BLaER1 treated with 17β-estradiol and CSF1 and Interleukin-3, amounts not matched to agents 10 nM and 100 nM (cell line): ENCODE measurements around the gene BCAR3.

Experiments used
- H3K27ac ChIP-seq, 11 experiments: shearing (Covaris generic); formaldehyde crosslinking; 2 replicates each; pipeline ENCODE4 v1.8.1; 2022
- H3K27me3 ChIP-seq, 11 experiments: shearing (Covaris generic); formaldehyde crosslinking; 2 replicates each; pipeline ENCODE4 v1.8.1; 2022
- H3K36me3 ChIP-seq, 11 experiments: shearing (Covaris generic); formaldehyde crosslinking; 2 replicates each; pipeline ENCODE4 v1.8.1; 2022
- H3K4me1 ChIP-seq, 10 experiments: shearing (Covaris generic); formaldehyde crosslinking; 2 replicates each; pipeline ENCODE4 v1.8.1; 2022
- H3K4me2 ChIP-seq, 11 experiments: shearing (Covaris generic); formaldehyde crosslinking; 2 replicates each; pipeline ENCODE4 v1.8.1; 2022
- H3K4me3 ChIP-seq, 10 experiments: shearing (Covaris generic); formaldehyde crosslinking; 2 replicates each; pipeline ENCODE4 v1.8.1; 2022
- H3K9ac ChIP-seq, 11 experiments: shearing (Covaris generic); formaldehyde crosslinking; 2 replicates each; pipeline ENCODE4 v1.8.1; 2022
- H3K9me3 ChIP-seq, 11 experiments: shearing (Covaris generic); formaldehyde crosslinking; replicated peaks in 1 of 11; 2 replicates each; pipeline ENCODE4 v1.8.1; 2022
- H4K20me1 ChIP-seq, 11 experiments: shearing (Covaris generic); formaldehyde crosslinking; 2 replicates each; pipeline ENCODE4 v1.8.1; 2022
- Cebpa-rat ChIP-seq, 11 experiments: shearing (Covaris generic); IDR thresholded peaks; 2 replicates each; pipeline ENCODE4 v1.8.1; 2022

Gene BCAR3

DNA sequence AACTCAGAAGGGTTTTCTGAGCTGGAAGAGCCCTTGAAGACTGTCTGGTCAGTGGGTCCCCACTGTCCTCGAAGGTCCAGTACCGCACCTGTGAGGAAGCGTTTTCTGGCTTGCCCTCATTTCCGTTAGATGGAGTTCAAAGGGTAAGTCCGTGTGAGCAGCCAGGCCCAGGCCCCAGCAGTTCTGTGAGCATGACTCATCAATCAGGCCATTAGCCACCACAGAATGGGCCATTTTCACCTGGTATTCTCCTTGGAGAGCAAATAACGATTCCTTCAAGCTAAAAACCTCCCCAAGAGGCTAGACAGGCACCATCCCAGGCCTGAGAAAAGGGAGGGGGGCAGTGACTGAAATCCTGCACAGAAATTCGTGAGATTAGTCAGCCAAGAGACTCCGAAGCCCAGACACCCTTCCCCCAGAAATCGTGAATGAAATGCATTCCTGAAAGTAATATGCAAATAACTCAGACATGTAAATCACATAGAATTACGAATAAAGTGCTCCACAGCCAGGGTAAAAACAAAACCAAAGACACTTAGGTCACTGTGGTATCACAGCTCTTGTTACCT lies 66.0 kb downstream of the BCAR3 start:
- H3K4me1 ChIP-seq, result peaks cover 77 to 99% (median 91%) of the 10 kb centered on the region in 10 experiments
- peaks cover 5 to 100% (median 72%) of the 10 kb centered on the region in 11 experiments; a peak in 19 of 22 replicates for H4K20me1 ChIP-seq
- no peak overlapping the region; a peak in 2 of 22 replicates for H3K9ac ChIP-seq
- H3K4me2 ChIP-seq, result peak overlapping the region; percentile 11 to 64 (median 52); a peak in 21 of 22 replicates
- no peaks in the 10 kb centered on the region for H3K9me3 ChIP-seq
- H3K27me3 ChIP-seq, result no peaks in the 10 kb centered on the region
- peak overlapping the region in 8 of 11 experiments; percentile 3 to 56 (median 33); a peak in 11 of 22 replicates for H3K27ac ChIP-seq
- H3K4me3 ChIP-seq, result no peak overlapping the region
- TF ChIP-seq Cebpa-rat (IDR thresholded peaks at IDR 0.05), result no peak
- H3K36me3 ChIP-seq, result peaks cover 0 to 58% (median 33%) of the 10 kb centered on the region in 11 experiments; a peak in 17 of 22 replicates

DNA sequence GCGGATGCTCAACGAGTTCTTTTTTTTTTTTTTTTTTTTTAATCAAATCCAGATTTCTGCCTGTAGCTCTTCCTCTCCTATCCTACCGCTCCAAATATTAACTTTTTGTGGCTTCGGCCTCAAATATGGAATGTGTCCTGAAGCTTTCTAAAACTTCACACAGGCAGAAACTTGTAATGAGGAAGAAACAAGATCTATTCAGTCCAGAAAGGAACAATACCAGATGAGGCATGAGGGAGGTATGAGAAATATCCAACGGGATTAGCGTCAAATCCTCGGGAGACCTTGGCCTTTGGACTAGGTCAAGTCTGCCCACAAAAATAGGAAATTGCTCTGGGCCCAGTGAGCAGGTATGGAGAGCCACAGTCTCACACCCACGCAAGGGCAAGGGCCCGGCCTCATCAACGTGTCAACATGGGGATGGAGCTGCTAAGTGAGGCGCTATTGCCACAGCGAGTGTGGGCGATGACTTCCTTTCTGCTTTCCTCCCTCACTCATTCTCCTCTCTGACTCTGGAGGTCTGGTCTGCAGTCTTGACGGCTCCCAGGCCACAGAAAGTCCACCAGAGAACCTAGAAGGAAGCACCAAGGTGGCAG lies 66.6 kb downstream of the BCAR3 start:
- Histone ChIP-seq H3K4me1 (peaks cover 75 to 99% (median 89%) of the 10 kb centered on the region in 10 experiments), H4K20me1 (peaks cover 5 to 100% (median 68%) of the 10 kb centered on the region in 11 experiments; a peak in 19 of 22 replicates), H3K9ac (no peak overlapping the region; a peak in 2 of 22 replicates), H3K4me2 (peak overlapping the region; percentile 11 to 64 (median 52); a peak in 21 of 22 replicates), H3K27me3 (no peaks in the 10 kb centered on the region), H3K4me3 (no peak overlapping the region), H3K27ac (peak overlapping the region in 7 of 11 experiments; percentile 19 to 56 (median 42); a peak in 10 of 22 replicates), H3K9me3 (no peaks in the 10 kb centered on the region), H3K36me3 (peaks cover 0 to 58% (median 39%) of the 10 kb centered on the region in 11 experiments; a peak in 18 of 22 replicates)
- no peak for TF ChIP-seq Cebpa-rat (IDR thresholded peaks at IDR 0.05)

DNA sequence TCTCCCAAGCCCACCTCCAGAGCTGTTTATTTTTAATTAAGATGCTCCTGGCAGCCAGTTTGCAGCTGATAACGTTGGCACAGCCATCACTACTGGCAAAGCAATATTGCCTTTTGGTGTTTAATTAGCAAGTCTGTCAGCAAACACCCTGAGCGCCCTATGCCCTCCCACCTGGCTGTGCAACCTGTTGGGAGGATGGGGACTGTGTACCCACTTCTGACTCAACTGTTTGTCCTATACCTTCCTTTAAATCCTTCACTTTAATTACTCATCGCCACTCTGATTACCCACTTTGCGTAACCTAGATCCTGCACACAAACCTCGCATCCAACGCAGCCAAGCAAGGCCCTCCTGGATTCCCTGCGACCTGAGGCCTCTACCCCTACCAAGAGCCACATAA lies 67.1 kb downstream of the BCAR3 start:
- TF ChIP-seq Cebpa-rat (IDR thresholded peaks at IDR 0.05), result no peak
- Histone ChIP-seq H3K27ac (peak overlapping the region in 2 of 11 experiments; percentile 27 to 35; a peak in 1 of 22 replicates), H4K20me1 (peaks cover 5 to 100% (median 68%) of the 10 kb centered on the region in 11 experiments; a peak in 19 of 22 replicates), H3K27me3 (no peaks in the 10 kb centered on the region), H3K36me3 (peaks cover 0 to 59% (median 41%) of the 10 kb centered on the region in 11 experiments; a peak in 18 of 22 replicates), H3K9ac (no peak overlapping the region), H3K4me3 (no peak overlapping the region), H3K4me1 (peaks cover 75 to 99% (median 90%) of the 10 kb centered on the region in 10 experiments), H3K9me3 (no peaks in the 10 kb centered on the region), H3K4me2 (peak overlapping the region in 6 of 11 experiments; percentile 31 to 64 (median 50); a peak in 9 of 22 replicates)

DNA sequence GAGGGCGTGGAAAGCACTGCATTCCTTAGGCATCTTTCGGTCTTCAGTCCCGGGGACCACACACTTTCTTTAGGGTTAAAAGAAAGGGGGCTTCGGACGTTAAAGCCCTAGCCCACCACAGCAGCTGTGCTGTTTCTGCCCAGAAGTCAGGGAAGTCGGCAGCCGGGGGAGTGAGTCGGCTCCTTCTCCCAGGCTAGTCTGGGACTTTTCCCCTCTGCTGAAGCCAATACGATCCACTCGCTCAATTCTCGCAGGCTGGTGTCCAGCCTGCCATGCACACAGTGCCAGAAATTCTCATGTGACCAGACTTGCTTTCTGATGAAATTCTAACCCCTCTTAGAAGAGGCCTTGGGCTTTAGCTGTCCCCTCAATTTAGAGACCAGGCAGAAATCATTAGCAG lies 67.7 kb downstream of the BCAR3 start:
- Histone ChIP-seq H3K9ac (peak overlapping the region in 1 of 11 experiments; percentile 2; a peak in 1 of 22 replicates), H4K20me1 (peaks cover 5 to 100% (median 71%) of the 10 kb centered on the region in 11 experiments; a peak in 19 of 22 replicates), H3K27ac (peak overlapping the region in 2 of 11 experiments; percentile 27 to 35; a peak in 2 of 22 replicates), H3K36me3 (peaks cover 0 to 63% (median 40%) of the 10 kb centered on the region in 11 experiments; a peak in 18 of 22 replicates), H3K4me1 (peaks cover 78 to 97% (median 91%) of the 10 kb centered on the region in 10 experiments), H3K4me3 (no peak overlapping the region), H3K4me2 (peak overlapping the region in 9 of 11 experiments; percentile 6 to 71 (median 52); a peak in 9 of 22 replicates), H3K27me3 (no peaks in the 10 kb centered on the region), H3K9me3 (no peaks in the 10 kb centered on the region)
- TF ChIP-seq Cebpa-rat (IDR thresholded peaks at IDR 0.05), result no peak

DNA sequence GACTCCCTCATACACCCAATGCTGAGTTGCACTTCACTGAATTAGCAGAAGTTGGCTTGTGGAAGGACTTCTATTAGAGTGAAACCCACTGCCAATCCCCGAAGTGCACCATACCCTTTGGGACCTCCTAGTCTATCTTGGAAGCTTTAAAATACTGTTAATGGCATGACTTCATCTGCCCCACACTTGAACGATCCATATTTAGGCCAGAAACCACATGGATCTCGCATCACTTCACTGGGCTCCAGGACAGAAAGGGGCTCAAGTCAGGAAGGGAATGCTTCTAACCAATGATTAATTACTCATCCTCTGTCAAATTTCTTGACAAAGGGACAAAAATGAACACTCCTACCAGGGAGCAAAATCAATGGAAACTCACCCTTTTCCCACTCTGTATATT lies 69.1 kb downstream of the BCAR3 start:
- TF ChIP-seq Cebpa-rat (IDR thresholded peaks at IDR 0.05), result no peak
- Histone ChIP-seq H3K4me2 (peak overlapping the region; percentile 15 to 71 (median 51); a peak in 21 of 22 replicates), H4K20me1 (peaks cover 5 to 100% (median 71%) of the 10 kb centered on the region in 11 experiments; a peak in 19 of 22 replicates)

DNA sequence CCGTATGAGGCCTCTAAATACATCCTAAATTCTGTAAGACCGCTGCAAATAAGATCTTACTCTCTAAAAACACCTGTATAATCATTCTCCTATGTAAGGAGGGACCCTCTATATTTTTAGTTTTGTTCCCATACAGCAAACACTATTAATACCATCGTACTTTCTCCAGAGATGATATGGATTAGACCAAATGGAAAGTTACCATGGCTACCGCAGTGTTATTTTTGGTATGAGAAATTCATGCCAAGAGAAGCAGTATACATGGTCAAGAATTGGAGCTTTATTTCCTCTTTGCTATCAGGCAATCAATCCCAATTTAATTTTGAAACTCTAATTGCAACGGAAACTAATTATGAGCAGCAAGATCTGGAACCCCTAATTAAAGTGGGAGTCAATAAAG lies 70.0 kb downstream of the BCAR3 start:
- TF ChIP-seq Cebpa-rat (IDR thresholded peaks at IDR 0.05), result no peak
- Histone ChIP-seq H3K27ac (peak overlapping the region in 2 of 11 experiments; percentile 31 to 39; a peak in 2 of 22 replicates), H3K4me1 (peaks cover 58 to 99% (median 81%) of the 10 kb centered on the region in 10 experiments), H3K9me3 (peaks cover 0 to 12% (median 0%) of the 10 kb centered on the region in 11 experiments; a peak in 3 of 22 replicates), H4K20me1 (peaks cover 5 to 100% (median 71%) of the 10 kb centered on the region in 11 experiments; a peak in 19 of 22 replicates), H3K27me3 (no peaks in the 10 kb centered on the region), H3K9ac (no peak overlapping the region), H3K4me2 (peak overlapping the region in 9 of 11 experiments; percentile 31 to 71 (median 52); a peak in 17 of 22 replicates), H3K36me3 (peaks cover 0 to 81% (median 59%) of the 10 kb centered on the region in 11 experiments; a peak in 18 of 22 replicates), H3K4me3 (no peak overlapping the region)

More for the DNA sequence above, 69.1 kb downstream of the BCAR3 start:
- H3K27ac ChIP-seq, result peak overlapping the region in 3 of 11 experiments; percentile 8 to 35 (median 31); a peak in 2 of 22 replicates
- H3K4me3 ChIP-seq, result no peak overlapping the region; a peak in 1 of 20 replicates
- peaks cover 0 to 73% (median 51%) of the 10 kb centered on the region in 11 experiments; a peak in 18 of 22 replicates for H3K36me3 ChIP-seq
- no peaks in the 10 kb centered on the region for H3K27me3 ChIP-seq
- H3K4me1 ChIP-seq, result peaks cover 66 to 99% (median 88%) of the 10 kb centered on the region in 10 experiments
- H3K9ac ChIP-seq, result no peak overlapping the region
- H3K9me3 ChIP-seq, result peaks cover 0 to 4% (median 0%) of the 10 kb centered on the region in 11 experiments; a peak in 1 of 22 replicates

DNA sequence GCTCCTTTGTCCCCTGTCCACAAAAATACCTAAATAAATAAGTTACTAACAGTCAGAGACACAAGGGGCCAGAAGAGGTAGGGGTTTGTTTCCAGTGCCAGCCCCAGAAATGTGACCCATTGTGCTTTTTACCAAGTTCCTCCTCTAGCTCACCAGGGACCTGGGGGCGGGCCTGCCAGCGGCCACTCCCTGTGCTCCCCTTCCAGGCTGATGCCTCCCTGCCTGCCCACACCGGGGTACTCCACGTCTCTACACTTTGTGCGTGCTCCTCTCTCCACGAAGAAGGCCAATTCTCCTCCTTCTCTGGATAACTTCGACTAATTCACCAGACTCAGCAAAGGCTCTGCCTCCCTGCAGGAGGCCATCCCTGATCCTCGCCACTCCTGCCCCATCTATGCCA lies 72.1 kb downstream of the BCAR3 start:
- Histone ChIP-seq H3K4me1 (peaks cover 40 to 79% (median 62%) of the 10 kb centered on the region in 10 experiments), H3K4me3 (no peak overlapping the region), H3K36me3 (peaks cover 6 to 89% (median 67%) of the 10 kb centered on the region in 11 experiments; a peak in 21 of 22 replicates), H3K27ac (peak overlapping the region in 3 of 11 experiments; percentile 19 to 63 (median 30); a peak in 6 of 22 replicates), H3K9ac (no peak overlapping the region), H3K27me3 (no peaks in the 10 kb centered on the region), H3K9me3 (peaks cover 4 to 23% (median 8%) of the 10 kb centered on the region in 11 experiments; a peak in 14 of 22 replicates), H4K20me1 (peaks cover 4 to 100% (median 63%) of the 10 kb centered on the region in 11 experiments; a peak in 19 of 22 replicates), H3K4me2 (peak overlapping the region in 5 of 11 experiments; percentile 3 to 88 (median 69); a peak in 8 of 22 replicates)
- TF ChIP-seq Cebpa-rat (IDR thresholded peaks at IDR 0.05), result no peak
